ENCODE data around the gene ACAD11.

ACAD11 gene

DNA sequence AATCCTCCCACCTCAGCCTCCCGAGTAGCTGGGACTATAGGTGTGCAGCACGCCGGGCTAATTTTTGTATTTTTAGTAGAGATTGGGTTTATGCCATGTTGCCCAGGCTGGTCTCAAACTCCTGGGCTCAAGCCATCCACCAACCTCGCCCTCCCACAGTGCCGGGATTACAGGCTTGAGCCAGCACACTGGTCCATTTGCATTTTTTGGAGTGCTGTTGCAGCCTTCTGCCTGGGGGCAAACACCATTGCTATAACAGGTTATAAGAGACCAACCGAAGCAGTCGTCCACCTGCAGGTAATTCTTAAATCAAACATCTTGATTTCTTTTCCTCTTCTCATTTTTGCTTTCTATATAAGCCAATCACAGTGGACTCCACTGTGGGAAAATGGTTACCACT lies 34.8 kb downstream of the ACAD11 start:
- Histone ChIP-seq H3K14ac (ENCODE audit: low read length in 2 of 2) (no peak overlapping the region), H3K36me3 (ENCODE audit: control insufficient read depth in 1 of 2, insufficient read depth in 2 of 2, low read depth in 1 of 2, low read length in 2 of 2) (peaks cover 6 to 47% of the 10 kb centered on the region in 2 experiments), H2AFZ (ENCODE audit: low read depth, low read length) (no peak overlapping the region), H3K4me1 (ENCODE audit: control insufficient read depth, insufficient read depth, low read depth, low read length) (no peaks in the 10 kb centered on the region), H4K91ac (ENCODE audit: low read length) (no peak overlapping the region), H3K9me3 (ENCODE audit: control insufficient read depth, low read length) (peaks cover 11% of the 10 kb centered on the region), H3K27me3 (ENCODE audit: control insufficient read depth in 1 of 2, insufficient read depth in 1 of 2, low read length in 2 of 2) (no peaks in the 10 kb centered on the region), H3K4ac (ENCODE audit: low read depth in 1 of 2, low read length in 2 of 2) (peak overlapping the region in 1 of 2 experiments; percentile 49), H3K27ac (ENCODE audit: low read length, poor library complexity, severe bottlenecking) (no peak overlapping the region), H4K8ac (ENCODE audit: low read length) (no peak overlapping the region), H2BK15ac (ENCODE audit: low read depth, poor library complexity, severe bottlenecking) (no peak overlapping the region), H2BK120ac (ENCODE audit: low read depth, low read length) (no peak overlapping the region), H3K23ac (ENCODE audit: low read length in 2 of 2) (no peak overlapping the region), H3K4me2 (ENCODE audit: low read length, poor library complexity, severe bottlenecking) (no peak overlapping the region), H3K4me3 (ENCODE audit: insufficient read depth in 1 of 2, low read depth in 1 of 2, low read length in 2 of 2) (no peak overlapping the region), H3K79me1 (replicated peaks; ENCODE audit: low read length, poor library complexity, severe bottlenecking) (no peaks in the 10 kb centered on the region), H2AK5ac (ENCODE audit: low read length, severe bottlenecking) (no peak overlapping the region), H2BK12ac (ENCODE audit: low read length in 2 of 2) (no peak overlapping the region), H3K9ac (ENCODE audit: low read length) (no peak overlapping the region), H3K18ac (ENCODE audit: low read depth in 1 of 2, low read length in 2 of 2) (no peak overlapping the region), H2BK5ac (ENCODE audit: low read depth, low read length, poor library complexity, severe bottlenecking) (no peak overlapping the region)
- DNase-seq, result no peak
- 97% methylated on average over 4 of the region's 7 CpGs for WGBS

DNA sequence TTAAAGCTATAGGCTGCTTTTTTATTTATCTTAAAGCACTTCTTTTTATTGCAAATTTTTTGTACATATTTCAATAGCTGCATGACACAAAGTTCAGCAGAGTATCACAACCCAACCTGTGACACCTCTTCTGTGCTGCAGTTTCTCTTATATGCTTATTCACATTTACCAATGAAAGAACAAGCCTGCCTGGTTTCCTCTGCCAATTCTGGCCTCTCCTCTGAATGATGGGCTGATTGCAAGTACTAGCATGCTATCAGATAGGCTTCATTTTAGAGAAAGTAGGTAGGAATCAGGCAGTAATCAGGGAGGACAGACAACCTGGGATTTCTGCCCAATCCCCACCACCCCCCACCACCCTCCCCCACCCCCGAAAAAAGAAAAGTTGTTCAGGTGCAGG lies 36.0 kb downstream of the ACAD11 start:
- H3K27me3 ChIP-seq (ENCODE audit: control insufficient read depth in 1 of 2, insufficient read depth in 1 of 2, low read length in 2 of 2), result no peaks in the 10 kb centered on the region
- no peak for DNase-seq
- H3K4me2 ChIP-seq (ENCODE audit: low read length, poor library complexity, severe bottlenecking), result no peak overlapping the region
- no peak overlapping the region for H2AFZ ChIP-seq (ENCODE audit: low read depth, low read length)
- H3K14ac ChIP-seq (ENCODE audit: low read length in 2 of 2), result no peak overlapping the region
- no peak overlapping the region for H3K4me3 ChIP-seq (ENCODE audit: insufficient read depth in 1 of 2, low read depth in 1 of 2, low read length in 2 of 2)
- H3K18ac ChIP-seq (ENCODE audit: low read depth in 1 of 2, low read length in 2 of 2), result no peak overlapping the region
- no peak overlapping the region for H2BK5ac ChIP-seq (ENCODE audit: low read depth, low read length, poor library complexity, severe bottlenecking)
- H2BK120ac ChIP-seq (ENCODE audit: low read depth, low read length), result no peak overlapping the region
- H3K23ac ChIP-seq (ENCODE audit: low read length in 2 of 2), result no peak overlapping the region
- no peak overlapping the region for H4K8ac ChIP-seq (ENCODE audit: low read length)
- no peaks in the 10 kb centered on the region for H3K79me1 ChIP-seq (replicated peaks; ENCODE audit: low read length, poor library complexity, severe bottlenecking)
- no peak overlapping the region for H4K91ac ChIP-seq (ENCODE audit: low read length)
- H3K4me1 ChIP-seq (ENCODE audit: control insufficient read depth, insufficient read depth, low read depth, low read length), result no peaks in the 10 kb centered on the region
- no peak overlapping the region for H2BK15ac ChIP-seq (ENCODE audit: low read depth, poor library complexity, severe bottlenecking)
- H2BK12ac ChIP-seq (ENCODE audit: low read length in 2 of 2), result no peak overlapping the region
- no peak overlapping the region for H2AK5ac ChIP-seq (ENCODE audit: low read length, severe bottlenecking)
- H3K27ac ChIP-seq (ENCODE audit: low read length, poor library complexity, severe bottlenecking), result no peak overlapping the region
- no CpG with 5 or more reads among the region's 1 CpG for WGBS
- H3K36me3 ChIP-seq (ENCODE audit: control insufficient read depth in 1 of 2, insufficient read depth in 2 of 2, low read depth in 1 of 2, low read length in 2 of 2), result peaks cover 6 to 48% of the 10 kb centered on the region in 2 experiments
- H3K9ac ChIP-seq (ENCODE audit: low read length), result no peak overlapping the region
- H3K4ac ChIP-seq (ENCODE audit: low read depth in 1 of 2, low read length in 2 of 2), result no peak overlapping the region
- peaks cover 11% of the 10 kb centered on the region for H3K9me3 ChIP-seq (ENCODE audit: control insufficient read depth, low read length)

DNA sequence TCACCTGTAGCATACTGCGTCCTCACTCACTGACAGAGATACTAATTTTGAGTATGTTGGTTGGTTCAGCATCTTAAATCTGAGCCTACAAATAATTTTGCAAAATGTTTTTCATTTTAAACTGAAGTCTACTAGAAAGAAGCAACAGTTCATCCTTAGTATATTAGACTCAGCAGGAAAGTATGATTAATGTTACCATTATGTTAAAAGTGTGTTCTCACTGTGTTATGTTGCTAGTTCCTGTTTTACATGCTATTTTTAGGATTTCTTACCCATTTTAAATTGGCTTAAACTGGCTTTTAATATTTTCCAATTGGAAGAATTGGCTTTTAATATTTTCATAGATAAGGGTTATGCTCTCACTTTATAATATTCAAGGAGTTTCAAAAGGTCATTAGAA lies 36.8 kb downstream of the ACAD11 start:
- no peak for DNase-seq
- Histone ChIP-seq H3K4me3 (ENCODE audit: insufficient read depth in 1 of 2, low read depth in 1 of 2, low read length in 2 of 2) (no peak overlapping the region), H3K79me1 (replicated peaks; ENCODE audit: low read length, poor library complexity, severe bottlenecking) (no peaks in the 10 kb centered on the region), H2AFZ (ENCODE audit: low read depth, low read length) (no peak overlapping the region), H3K23ac (ENCODE audit: low read length in 2 of 2) (no peak overlapping the region), H3K9ac (ENCODE audit: low read length) (no peak overlapping the region), H3K36me3 (ENCODE audit: control insufficient read depth in 1 of 2, insufficient read depth in 2 of 2, low read depth in 1 of 2, low read length in 2 of 2) (peaks cover 6 to 47% of the 10 kb centered on the region in 2 experiments), H2BK5ac (ENCODE audit: low read depth, low read length, poor library complexity, severe bottlenecking) (no peak overlapping the region), H3K4ac (ENCODE audit: low read depth in 1 of 2, low read length in 2 of 2) (no peak overlapping the region), H4K8ac (ENCODE audit: low read length) (no peak overlapping the region), H2BK120ac (ENCODE audit: low read depth, low read length) (no peak overlapping the region), H2BK12ac (ENCODE audit: low read length in 2 of 2) (no peak overlapping the region), H3K4me2 (ENCODE audit: low read length, poor library complexity, severe bottlenecking) (no peak overlapping the region), H3K4me1 (ENCODE audit: control insufficient read depth, insufficient read depth, low read depth, low read length) (no peaks in the 10 kb centered on the region), H3K18ac (ENCODE audit: low read depth in 1 of 2, low read length in 2 of 2) (no peak overlapping the region), H3K14ac (ENCODE audit: low read length in 2 of 2) (no peak overlapping the region), H3K9me3 (ENCODE audit: control insufficient read depth, low read length) (peaks cover 11% of the 10 kb centered on the region), H2AK5ac (ENCODE audit: low read length, severe bottlenecking) (no peak overlapping the region), H2BK15ac (ENCODE audit: low read depth, poor library complexity, severe bottlenecking) (no peak overlapping the region), H3K27me3 (ENCODE audit: control insufficient read depth in 1 of 2, insufficient read depth in 1 of 2, low read length in 2 of 2) (no peaks in the 10 kb centered on the region), H3K27ac (ENCODE audit: low read length, poor library complexity, severe bottlenecking) (no peak overlapping the region), H4K91ac (ENCODE audit: low read length) (no peak overlapping the region)
- WGBS, result no CpG with 5 or more reads among the region's 1 CpG

DNA sequence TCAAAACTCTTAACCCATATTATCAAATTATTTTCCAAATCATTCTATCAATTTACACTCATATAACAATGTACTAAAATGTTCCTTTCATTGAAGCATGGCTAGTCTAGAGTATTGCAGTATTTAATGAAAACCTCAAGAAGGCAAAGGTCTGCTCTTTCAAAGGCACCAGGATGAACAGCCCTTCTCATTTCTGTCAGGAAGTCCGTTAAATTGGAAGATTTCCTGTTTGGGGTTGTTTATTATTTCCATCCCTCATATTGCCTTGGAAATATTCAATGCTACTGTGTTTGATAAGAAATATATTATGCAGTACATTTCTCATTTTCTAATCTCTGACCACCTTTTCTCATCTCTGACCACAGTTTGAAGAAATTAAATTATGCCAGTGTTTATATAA lies 37.5 kb downstream of the ACAD11 start:
- Histone ChIP-seq H3K14ac (ENCODE audit: low read length in 2 of 2) (no peak overlapping the region), H2BK15ac (ENCODE audit: low read depth, poor library complexity, severe bottlenecking) (no peak overlapping the region), H3K36me3 (ENCODE audit: control insufficient read depth in 1 of 2, insufficient read depth in 2 of 2, low read depth in 1 of 2, low read length in 2 of 2) (peaks cover 6 to 47% of the 10 kb centered on the region in 2 experiments), H3K4ac (ENCODE audit: low read depth in 1 of 2, low read length in 2 of 2) (no peak overlapping the region), H3K4me2 (ENCODE audit: low read length, poor library complexity, severe bottlenecking) (no peak overlapping the region), H2AFZ (ENCODE audit: low read depth, low read length) (no peak overlapping the region), H3K9me3 (ENCODE audit: control insufficient read depth, low read length) (peaks cover 11% of the 10 kb centered on the region), H3K18ac (ENCODE audit: low read depth in 1 of 2, low read length in 2 of 2) (no peak overlapping the region), H2AK5ac (ENCODE audit: low read length, severe bottlenecking) (no peak overlapping the region), H4K8ac (ENCODE audit: low read length) (no peak overlapping the region), H3K4me3 (ENCODE audit: insufficient read depth in 1 of 2, low read depth in 1 of 2, low read length in 2 of 2) (no peak overlapping the region), H3K79me1 (replicated peaks; ENCODE audit: low read length, poor library complexity, severe bottlenecking) (no peaks in the 10 kb centered on the region), H2BK120ac (ENCODE audit: low read depth, low read length) (no peak overlapping the region), H3K4me1 (ENCODE audit: control insufficient read depth, insufficient read depth, low read depth, low read length) (no peaks in the 10 kb centered on the region), H3K23ac (ENCODE audit: low read length in 2 of 2) (no peak overlapping the region), H2BK12ac (ENCODE audit: low read length in 2 of 2) (no peak overlapping the region), H4K91ac (ENCODE audit: low read length) (no peak overlapping the region), H3K27me3 (ENCODE audit: control insufficient read depth in 1 of 2, insufficient read depth in 1 of 2, low read length in 2 of 2) (no peaks in the 10 kb centered on the region), H3K9ac (ENCODE audit: low read length) (no peak overlapping the region), H2BK5ac (ENCODE audit: low read depth, low read length, poor library complexity, severe bottlenecking) (no peak overlapping the region), H3K27ac (ENCODE audit: low read length, poor library complexity, severe bottlenecking) (no peak overlapping the region)
- WGBS, result no CpG with 5 or more reads among the region's 1 CpG
- no peak for DNase-seq

Measured in mesenchymal stem cell (in vitro differentiated cells and primary cell).